OCI-LY7 (cell line): ENCODE data around the gene KRT28.

Experiments used
- CTCF ChIP-seq: fragments of 200-600 bp; sonication (generic); conservative IDR thresholded peaks from 2 replicates; pipeline ENCODE4 v1.5.1; 2014; ENCODE audit warnings: mild to moderate bottlenecking, antibody characterized with exemption, low read length, moderate library complexity, mixed read lengths
- EZH2phosphoT487 ChIP-seq: fragments of 200-600 bp; sonication (generic); IDR thresholded peaks from 2 replicates; pipeline ENCODE4 v1.6.1; 2018; ENCODE audit warnings: low read depth, borderline replicate concordance, mild to moderate bottlenecking, mixed run types, antibody characterized with exemption, low read length, moderate library complexity, mixed read lengths

GRCh38 chr17:40822132-40822812 lies 22.5 kb upstream of the KRT28 start, which contains the start of gene KRT10:
- TF ChIP-seq CTCF: no peak
- TF ChIP-seq EZH2phosphoT487: no peak
